Loucy (cell line): ENCODE results near the gene STAT4.

ENCODE experiments used
- EZH2phosphoT487 ChIP-seq: fragments of 200-600 bp; IDR thresholded peaks from 2 replicates; pipeline ENCODE4 v1.6.1; 2018; ENCODE audit warnings: antibody characterized with exemption, mild to moderate bottlenecking, moderate library complexity, borderline replicate concordance
- TF ChIP-seq, protein P1 (sequence below): fragments of 200-600 bp; sonication (generic); conservative IDR thresholded peaks from 2 replicates; pipeline ENCODE4 v1.5.1; 2014; ENCODE audit warnings: mild to moderate bottlenecking, antibody characterized with exemption, low read length

DNA sequence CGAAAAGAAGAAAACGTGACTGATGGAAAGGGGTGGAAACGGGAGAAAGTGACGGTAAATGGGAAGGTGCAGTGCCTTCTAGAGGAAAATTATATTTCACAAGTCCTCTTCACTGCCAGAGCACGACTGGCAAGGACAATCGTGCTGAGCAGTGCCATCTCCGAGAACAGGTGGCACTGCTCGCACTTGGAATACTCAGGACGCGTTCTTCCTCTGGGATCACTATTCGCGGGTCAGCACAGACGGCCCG lies 137.2 kb downstream of the STAT4 start:
- TF ChIP-seq, protein P1, sequence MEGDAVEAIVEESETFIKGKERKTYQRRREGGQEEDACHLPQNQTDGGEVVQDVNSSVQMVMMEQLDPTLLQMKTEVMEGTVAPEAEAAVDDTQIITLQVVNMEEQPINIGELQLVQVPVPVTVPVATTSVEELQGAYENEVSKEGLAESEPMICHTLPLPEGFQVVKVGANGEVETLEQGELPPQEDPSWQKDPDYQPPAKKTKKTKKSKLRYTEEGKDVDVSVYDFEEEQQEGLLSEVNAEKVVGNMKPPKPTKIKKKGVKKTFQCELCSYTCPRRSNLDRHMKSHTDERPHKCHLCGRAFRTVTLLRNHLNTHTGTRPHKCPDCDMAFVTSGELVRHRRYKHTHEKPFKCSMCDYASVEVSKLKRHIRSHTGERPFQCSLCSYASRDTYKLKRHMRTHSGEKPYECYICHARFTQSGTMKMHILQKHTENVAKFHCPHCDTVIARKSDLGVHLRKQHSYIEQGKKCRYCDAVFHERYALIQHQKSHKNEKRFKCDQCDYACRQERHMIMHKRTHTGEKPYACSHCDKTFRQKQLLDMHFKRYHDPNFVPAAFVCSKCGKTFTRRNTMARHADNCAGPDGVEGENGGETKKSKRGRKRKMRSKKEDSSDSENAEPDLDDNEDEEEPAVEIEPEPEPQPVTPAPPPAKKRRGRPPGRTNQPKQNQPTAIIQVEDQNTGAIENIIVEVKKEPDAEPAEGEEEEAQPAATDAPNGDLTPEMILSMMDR = no peak
- TF ChIP-seq EZH2phosphoT487 = no peak
